ENCODE measurements around the gene PTGER2.

Gene PTGER2

GRCh38 chr14:52313903-52314594, at the start of gene PTGER2:
Gene PTGER2 (plus strand): TSS chr14:52314312. CDS start chr14:52314549, 237 bp downstream.
- TF ChIP-seq CTCF (conservative IDR thresholded peaks at IDR 0.05; ENCODE audit: low read depth, low read length), result no peak
- DNase-seq (ENCODE audit: low read depth), result peak; percentile 97
- peak within 1 kb of the TSS; percentile 89 for H3K4me3 ChIP-seq (ENCODE audit: low read depth, low read length)

DNA sequence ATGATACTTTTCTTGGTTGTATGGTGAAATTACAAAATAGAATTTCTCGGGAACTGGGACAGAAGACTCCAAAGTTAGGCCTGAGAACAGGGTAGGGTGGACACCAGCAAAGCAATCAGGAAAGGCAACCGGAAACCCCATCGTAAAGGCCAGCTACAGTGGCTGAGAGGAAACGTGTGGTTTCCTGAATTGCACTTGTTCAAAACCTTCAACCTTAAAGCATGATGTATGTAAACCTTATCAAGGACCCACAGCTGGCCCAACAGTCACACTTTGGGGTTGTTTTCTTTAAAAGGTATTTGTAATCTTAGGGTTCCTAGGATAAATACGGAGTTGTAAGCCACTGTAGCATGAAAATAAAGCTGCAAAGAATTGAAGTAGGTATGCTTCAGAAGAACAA, 48.9 kb upstream of the PTGER2 start:
- no peak for TF ChIP-seq CTCF (conservative IDR thresholded peaks at IDR 0.05; ENCODE audit: low read depth, low read length)
- H3K4me3 ChIP-seq (ENCODE audit: low read depth, low read length), result no peak overlapping the region
- no peak for DNase-seq (ENCODE audit: low read depth)

GRCh38 chr14:52266179-52266578, 47.9 kb upstream of the PTGER2 start:
- no peak for TF ChIP-seq CTCF (conservative IDR thresholded peaks at IDR 0.05; ENCODE audit: low read depth, low read length)
- DNase-seq (ENCODE audit: low read depth), result peak; percentile 86
- H3K4me3 ChIP-seq (ENCODE audit: low read depth, low read length), result no peak overlapping the region

- H3K4me3 ChIP-seq (ENCODE audit: low read depth, low read length), result no peak overlapping the region
- TF ChIP-seq CTCF (conservative IDR thresholded peaks at IDR 0.05; ENCODE audit: low read depth, low read length), result no peak
- no peak for DNase-seq (ENCODE audit: low read depth)
These were observed 47.3 kb upstream of the PTGER2 start for GRCh38 chr14:52266782-52267181.

- peak; percentile 15 for DNase-seq (ENCODE audit: low read depth)
- peak within 1 kb of the TSS; percentile 34 for H3K4me3 ChIP-seq (ENCODE audit: low read depth, low read length)
- no peak for TF ChIP-seq CTCF (conservative IDR thresholded peaks at IDR 0.05; ENCODE audit: low read depth, low read length)
These were observed 46.4 kb upstream of the PTGER2 start, which contains the start of gene PTGDR for GRCh38 chr14:52267501-52268278. Gene PTGDR (plus strand): TSS chr14:52267698. CDS start chr14:52267815, 117 bp downstream.

GRCh38 chr14:52268279-52269061, 45.6 kb upstream of the PTGER2 start:
- peak; percentile 27 for DNase-seq (ENCODE audit: low read depth)
- H3K4me3 ChIP-seq (ENCODE audit: low read depth, low read length), result peak overlapping the region; percentile 34
- no peak for TF ChIP-seq CTCF (conservative IDR thresholded peaks at IDR 0.05; ENCODE audit: low read depth, low read length)

Data from choroid plexus epithelial cell (primary cell).